Progenitor cell of endocrine pancreas (in vitro differentiated cells): ENCODE measurements around the gene KCNMA1. TPM values are rescaled to one million over a fixed set of nuclear protein-coding genes. Genes with fewer than 3 reads are reported as not detected.

Experiments
- DNase-seq: peaks from one replicate; pipeline ENCODE4 v3.0.0; 2021; ENCODE audit warnings: low spot score; ENCODE audit not compliant: unreplicated experiment
- H3K27ac Mint-ChIP-seq: 2 replicates; pipeline ENCODE4 v1.8.0; 2021; ENCODE audit warnings: mild to moderate bottlenecking, moderate library complexity, mixed read lengths
- H3K27me3 Mint-ChIP-seq: 2 replicates; pipeline ENCODE4 v1.8.0; 2021; ENCODE audit warnings: mixed read lengths
- H3K36me3 Mint-ChIP-seq: 2 replicates; pipeline ENCODE4 v1.8.0; 2022; ENCODE audit warnings: mixed read lengths; ENCODE audit not compliant: insufficient read depth
- H3K4me1 Mint-ChIP-seq: 2 replicates; pipeline ENCODE4 v1.8.0; 2021; ENCODE audit warnings: low read depth, mixed read lengths
- H3K4me3 Mint-ChIP-seq: 2 replicates; pipeline ENCODE4 v1.8.0; 2021; ENCODE audit warnings: low read depth, mild to moderate bottlenecking, moderate library complexity, mixed read lengths
- H3K9me3 Mint-ChIP-seq: 2 replicates; pipeline ENCODE4 v1.8.0; 2021; ENCODE audit warnings: low read depth, mixed read lengths
- CTCF ChIP-seq: fragments of 200-600 bp; sonication (generic); IDR thresholded peaks from one replicate; pipeline ENCODE4 v1.5.0; 2021; ENCODE audit warnings: antibody characterized with exemption, mild to moderate bottlenecking; ENCODE audit not compliant: unreplicated experiment
- total RNA-seq: library from RNA; stranded (reverse); gene quantifications from 2 replicates; pipeline ENCODE4 v1.2.1, GENCODE V29; 2021

The KCNMA1 gene
- total RNA-seq, 1 donor from 2014 or later, result 5.8 TPM

- Mint-ChIP-seq H3K4me1 (no peaks in the 10 kb centered on the region), H3K4me3 (no peak overlapping the region), H3K36me3 (no peaks in the 10 kb centered on the region), H3K27me3 (peaks cover 31% of the 10 kb centered on the region), H3K9me3 (no peaks in the 10 kb centered on the region), H3K27ac (no peak overlapping the region)
- TF ChIP-seq CTCF, result no peak
- no peak for DNase-seq
Measured at GRCh38 chr10:77670817-77671443, 33.3 kb upstream of the KCNMA1 start.

- H3K36me3 Mint-ChIP-seq, result no peaks in the 10 kb centered on the region
- no peaks in the 10 kb centered on the region for H3K9me3 Mint-ChIP-seq
- H3K27ac Mint-ChIP-seq, result no peak overlapping the region
- DNase-seq, result no peak
- H3K4me1 Mint-ChIP-seq, result no peaks in the 10 kb centered on the region
- no peak for TF ChIP-seq CTCF
- H3K4me3 Mint-ChIP-seq, result no peak overlapping the region
- H3K27me3 Mint-ChIP-seq, result peaks cover 31% of the 10 kb centered on the region
Measured at GRCh38 chr10:77669892-77670291, 32.3 kb upstream of the KCNMA1 start.

- Mint-ChIP-seq H3K27me3 (peaks cover 31% of the 10 kb centered on the region), H3K9me3 (no peaks in the 10 kb centered on the region), H3K27ac (no peak overlapping the region), H3K36me3 (no peaks in the 10 kb centered on the region), H3K4me3 (no peak overlapping the region), H3K4me1 (peaks cover 4% of the 10 kb centered on the region)
- no peak for DNase-seq
- TF ChIP-seq CTCF, result no peak
Measured at GRCh38 chr10:77667426-77668324, 30.1 kb upstream of the KCNMA1 start.

GRCh38 chr10:77666821-77667220, 29.2 kb upstream of the KCNMA1 start:
- Mint-ChIP-seq H3K4me3 (no peak overlapping the region), H3K36me3 (no peaks in the 10 kb centered on the region), H3K4me1 (peaks cover 5% of the 10 kb centered on the region), H3K27ac (no peak overlapping the region), H3K9me3 (no peaks in the 10 kb centered on the region), H3K27me3 (peaks cover 26% of the 10 kb centered on the region)
- TF ChIP-seq CTCF, result no peak
- DNase-seq, result no peak

- Mint-ChIP-seq H3K9me3 (no peaks in the 10 kb centered on the region), H3K4me3 (no peak overlapping the region), H3K27me3 (peaks cover 9% of the 10 kb centered on the region), H3K27ac (no peak overlapping the region), H3K4me1 (peaks cover 11% of the 10 kb centered on the region), H3K36me3 (no peaks in the 10 kb centered on the region)
- DNase-seq, result no peak
- TF ChIP-seq CTCF, result no peak
Measured at GRCh38 chr10:77664696-77665095, 27.1 kb upstream of the KCNMA1 start.
